ENCODE data around the gene PEMT.

Gene PEMT

GRCh38 chr17:17569691-17570090 is 21.8 kb downstream of the PEMT start:
- no peak for DNase-seq

- DNase-seq: peak; percentile 43
Observed at GRCh38 chr17:17568772-17569195, 22.7 kb downstream of the PEMT start.

GRCh38 chr17:17567631-17568030 is 23.9 kb downstream of the PEMT start:
- no peak for DNase-seq

GRCh38 chr17:17566896-17567513 is 24.5 kb downstream of the PEMT start:
- DNase-seq: no peak

GRCh38 chr17:17565471-17566339 is 25.8 kb downstream of the PEMT start:
- DNase-seq: no peak

- no peak for DNase-seq
Observed at GRCh38 chr17:17564896-17565295, 26.6 kb downstream of the PEMT start.

- no peak for DNase-seq
Observed at GRCh38 chr17:17564323-17564722, 27.2 kb downstream of the PEMT start.

GRCh38 chr17:17563530-17563929 is 28.0 kb downstream of the PEMT start:
- DNase-seq: no peak

- DNase-seq: no peak
Observed at GRCh38 chr17:17562146-17562511, 29.4 kb downstream of the PEMT start.

- no peak for DNase-seq
Observed at GRCh38 chr17:17561408-17562145, 29.9 kb downstream of the PEMT start.

GRCh38 chr17:17560975-17561374 is 30.5 kb downstream of the PEMT start:
- DNase-seq: no peak

- no peak for DNase-seq
Observed at GRCh38 chr17:17560167-17560566, 31.3 kb downstream of the PEMT start.

- DNase-seq: no peak
Observed at GRCh38 chr17:17559164-17559563, 32.3 kb downstream of the PEMT start.

GRCh38 chr17:17558431-17558830 is 33.1 kb downstream of the PEMT start:
- no peak for DNase-seq

- DNase-seq: no peak
Observed at GRCh38 chr17:17557796-17558195, 33.7 kb downstream of the PEMT start.

- DNase-seq: no peak
Observed at GRCh38 chr17:17556671-17557070, 34.8 kb downstream of the PEMT start.

GRCh38 chr17:17555906-17556305 is 35.6 kb downstream of the PEMT start:
- no peak for DNase-seq

GRCh38 chr17:17555151-17555550 is 36.4 kb downstream of the PEMT start:
- DNase-seq: no peak

GRCh38 chr17:17554266-17554665 is 37.2 kb downstream of the PEMT start:
- no peak for DNase-seq

GRCh38 chr17:17553217-17554195 is 38.0 kb downstream of the PEMT start:
- DNase-seq: no peak

GRCh38 chr17:17552351-17553216 is 38.9 kb downstream of the PEMT start:
- no peak for DNase-seq

- no peak for DNase-seq
Observed at GRCh38 chr17:17551361-17551760, 40.1 kb downstream of the PEMT start.
